Spinal cord (tissue), 10 donors: ENCODE measurements around the gene CCT6A. TPM values are rescaled to one million over a fixed set of nuclear protein-coding genes. Genes with fewer than 3 reads are reported as not detected.
"Not testable (repeated sequence)": the region's sequence is repeated elsewhere in the genome, so short reads cannot be mapped to it uniquely, and the experiment has no call there.

ENCODE experiments used
- DNase-seq, 6 donors: peaks; one replicate each; pipeline versions ENCODE4 v3.0.0 to v3.0.0-alpha.2; 2013 to 2015; ENCODE audit warnings: low spot score in 6 of 6, low read depth in 4 of 6
- H3K27ac ChIP-seq: one replicate; pipeline ENCODE4 v1.5.1; 2013; ENCODE audit warnings: low read depth, low read length, control low read depth
- H3K27me3 ChIP-seq: one replicate; pipeline ENCODE4 v1.6.1; 2013; ENCODE audit warnings: low read length; ENCODE audit not compliant: control insufficient read depth, insufficient read depth
- H3K36me3 ChIP-seq: one replicate; pipeline ENCODE4 v1.6.1; 2013; ENCODE audit warnings: low read length; ENCODE audit not compliant: control insufficient read depth, insufficient read depth
- H3K4me1 ChIP-seq: one replicate; pipeline ENCODE4 v1.6.1; 2013; ENCODE audit warnings: low read length; ENCODE audit not compliant: control insufficient read depth, insufficient read depth
- H3K4me3 ChIP-seq: one replicate; pipeline ENCODE4 v1.5.1; 2013; ENCODE audit warnings: low read depth, low read length, control low read depth
- H3K9me3 ChIP-seq: one replicate; pipeline ENCODE4 v1.6.1; 2013; ENCODE audit warnings: low read length; ENCODE audit not compliant: control insufficient read depth, insufficient read depth
- WGBS: methylation state at CpG from one replicate; pipeline ENCODE4 v1.1.5; 2013; ENCODE audit warnings: missing lambda C conversion rate; ENCODE audit not compliant: insufficient coverage; 5-methylcytosine and 5-hydroxymethylcytosine counted together
- polyA plus RNA-seq, 2 donors: library from polyadenylated mRNA; unstranded; fragments of 120-200 nt; gene quantifications; one replicate each; pipeline ENCODE4 v1.2.1, GENCODE V29; 2013; ENCODE audit not compliant: insufficient read length in 2 of 2
- small RNA-seq: library from RNA; depleted of rRNA; stranded (forward); fragments of <200 nt; gene quantifications from one replicate; pipeline ENCODE3, GENCODE V24; 2014; ENCODE audit warnings: low replicate concordance
- total RNA-seq, 2 donors: library from RNA; depleted of rRNA in 1 of 2; stranded (reverse); fragments of 120-200 nt in 1 of 2; fragments of >200 nt in 1 of 2; gene quantifications; one replicate each; pipeline versions ENCODE4 v1.2.3 to v1.2.4, GENCODE V29; 2013 to 2014
- donor health status: healthy.

The CCT6A gene
- total and polyA plus RNA-seq, 4 donors, result 118 to 193 (median 152) TPM

DNA sequence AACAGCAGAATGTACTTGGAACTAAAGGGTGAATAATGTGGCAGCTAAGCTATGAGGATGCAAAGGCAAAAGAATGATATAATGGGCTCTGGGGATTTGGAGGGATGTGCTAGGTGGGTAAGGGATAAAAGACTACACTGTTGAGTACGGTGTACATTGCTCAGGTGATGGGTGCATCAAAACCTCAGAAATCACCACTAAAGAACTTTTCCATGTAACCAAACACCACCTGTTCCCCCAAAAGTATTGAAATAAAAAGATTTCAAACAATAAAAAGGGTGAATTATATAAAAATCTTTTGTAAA is 56.3 kb downstream of the CCT6A start:
- H3K27me3 ChIP-seq, result no peaks in the 10 kb centered on the region
- H3K4me3 ChIP-seq, result no peak overlapping the region
- WGBS, result no CpG with 5 or more reads among the region's 1 CpG
- no peak overlapping the region for H3K27ac ChIP-seq
- peaks cover 13% of the 10 kb centered on the region for H3K36me3 ChIP-seq
- no peak for DNase-seq
- no peaks in the 10 kb centered on the region for H3K9me3 ChIP-seq
- peaks cover 10% of the 10 kb centered on the region for H3K4me1 ChIP-seq

DNA sequence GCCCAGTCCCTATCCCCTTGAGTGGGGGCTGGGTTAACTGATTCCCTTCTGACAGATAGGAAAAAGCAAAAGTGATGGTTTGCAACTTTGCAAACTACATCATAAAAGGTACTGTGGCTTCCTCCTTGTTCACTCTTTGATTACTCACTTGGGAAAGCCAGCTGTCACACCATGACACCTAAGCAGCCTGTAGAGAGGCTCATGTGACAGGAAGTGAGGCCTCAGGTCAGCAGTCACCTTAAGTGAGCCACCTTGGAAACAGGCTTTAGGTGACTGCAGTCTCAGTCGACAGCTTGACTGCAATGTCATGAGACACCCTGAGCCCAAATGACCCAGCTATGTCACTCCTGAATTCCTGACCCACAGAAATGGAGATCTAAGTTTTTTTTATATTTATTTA is 59.0 kb downstream of the CCT6A start:
- Histone ChIP-seq H3K27ac (no peak overlapping the region), H3K27me3 (peaks cover 3% of the 10 kb centered on the region), H3K36me3 (no peaks in the 10 kb centered on the region), H3K4me1 (no peaks in the 10 kb centered on the region), H3K9me3 (no peaks in the 10 kb centered on the region), H3K4me3 (no peak overlapping the region)
- DNase-seq, result no peak
- 80% methylated on average over 1 of the region's 1 CpG for WGBS

DNA sequence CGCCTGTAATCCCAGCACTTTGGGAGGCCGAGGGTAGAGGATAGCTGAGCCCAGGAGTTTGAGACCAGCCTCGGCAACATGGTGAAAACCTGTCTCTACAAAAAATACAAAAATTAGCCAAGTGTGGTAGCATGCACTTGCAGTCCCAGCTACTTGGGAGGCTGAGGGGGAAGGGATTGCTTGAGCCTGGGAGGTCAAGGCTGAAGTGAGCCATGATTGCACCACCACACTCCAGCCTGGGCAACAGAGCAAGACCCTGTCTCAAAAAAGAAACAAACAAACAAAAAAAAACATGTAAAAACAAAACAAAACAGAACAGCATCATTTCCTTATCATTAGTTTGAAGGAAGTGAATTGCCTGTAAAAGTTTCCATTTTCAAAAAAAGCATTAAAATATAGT is 60.7 kb downstream of the CCT6A start:
- not testable (repeated sequence) for H3K4me1 ChIP-seq, DNase-seq, H3K9me3 ChIP-seq, H3K4me3 ChIP-seq, H3K36me3 ChIP-seq, H3K27me3 ChIP-seq, H3K27ac ChIP-seq
- 92% methylated on average over 2 of the region's 3 CpGs for WGBS

Small RNA genes within 50 kb of the gene (small RNA-seq; reads per million reads assigned to genes)
- not detected for gene SNORA15
- not detected for gene SNORA22B

Other genes with a start within 250 kb of the CCT6A start
- not detected for gene SEPTIN14, start 189.0 kb upstream of the CCT6A start, total RNA-seq
- gene SEPTIN14, start 189.0 kb upstream of the CCT6A start, polyA plus RNA-seq, result under 1 TPM; 0.38 to 0.47 TPM
- 10 to 100 TPM; 14.9 to 24.7 TPM for gene ZNF713, start 164.3 kb upstream of the CCT6A start, total RNA-seq
- 10 to 100 TPM; 14.4 to 21.6 TPM for gene ZNF713, start 164.3 kb upstream of the CCT6A start, polyA plus RNA-seq
- gene MRPS17, start 99.9 kb upstream of the CCT6A start, total RNA-seq, result 10 to 100 TPM; 18.5 to 20.0 TPM
- 10 to 100 TPM; 19.1 to 20.2 TPM for gene MRPS17, start 99.9 kb upstream of the CCT6A start, polyA plus RNA-seq
- gene NIPSNAP2, start 87.2 kb upstream of the CCT6A start, total RNA-seq, result 10 to 100 TPM; 70.9 to 77.3 TPM
- gene NIPSNAP2, start 87.2 kb upstream of the CCT6A start, polyA plus RNA-seq, result 10 to 100 TPM; 85.7 to 95.7 TPM
- gene PSPH, start 321 bp upstream of the CCT6A start, total RNA-seq, result 10 to 100 TPM; 28.7 to 30.9 TPM
- gene PSPH, start 321 bp upstream of the CCT6A start, polyA plus RNA-seq, result 10 to 100 TPM; 42.2 to 42.4 TPM
- 100 to 1,000 TPM; 111 to 125 TPM for gene SUMF2, start 12.5 kb downstream of the CCT6A start, total RNA-seq
- 100 to 1,000 TPM; 101 to 138 TPM for gene SUMF2, start 12.5 kb downstream of the CCT6A start, polyA plus RNA-seq
- 1 to 10 TPM; 6.5 to 7.9 TPM for gene PHKG1, start 41.2 kb downstream of the CCT6A start, total RNA-seq
- 10 to 100 TPM; 14.4 to 14.9 TPM for gene PHKG1, start 41.2 kb downstream of the CCT6A start, polyA plus RNA-seq
- 100 to 1,000 TPM; 182 to 466 TPM for gene CHCHD2, start 54.7 kb downstream of the CCT6A start, total RNA-seq
- gene CHCHD2, start 54.7 kb downstream of the CCT6A start, polyA plus RNA-seq, result 100 to 1,000 TPM; 297 to 334 TPM
- 1 to 10 TPM in 1 of 2 donors, under 1 TPM in 1; 0.50 to 1.7 TPM for gene NUPR2, start 64.7 kb downstream of the CCT6A start, total RNA-seq
- gene NUPR2, start 64.7 kb downstream of the CCT6A start, polyA plus RNA-seq, result 1 to 10 TPM; 1.5 to 1.6 TPM